Measurements from ENCODE around the gene RABL6.
A peak's percentile ranks its signal among the peaks of the same experiment; 100 is the strongest.
"Not testable (repeated sequence)": the region's sequence is repeated elsewhere in the genome, so short reads cannot be mapped to it uniquely, and the experiment has no call there.

Gene RABL6

DNA sequence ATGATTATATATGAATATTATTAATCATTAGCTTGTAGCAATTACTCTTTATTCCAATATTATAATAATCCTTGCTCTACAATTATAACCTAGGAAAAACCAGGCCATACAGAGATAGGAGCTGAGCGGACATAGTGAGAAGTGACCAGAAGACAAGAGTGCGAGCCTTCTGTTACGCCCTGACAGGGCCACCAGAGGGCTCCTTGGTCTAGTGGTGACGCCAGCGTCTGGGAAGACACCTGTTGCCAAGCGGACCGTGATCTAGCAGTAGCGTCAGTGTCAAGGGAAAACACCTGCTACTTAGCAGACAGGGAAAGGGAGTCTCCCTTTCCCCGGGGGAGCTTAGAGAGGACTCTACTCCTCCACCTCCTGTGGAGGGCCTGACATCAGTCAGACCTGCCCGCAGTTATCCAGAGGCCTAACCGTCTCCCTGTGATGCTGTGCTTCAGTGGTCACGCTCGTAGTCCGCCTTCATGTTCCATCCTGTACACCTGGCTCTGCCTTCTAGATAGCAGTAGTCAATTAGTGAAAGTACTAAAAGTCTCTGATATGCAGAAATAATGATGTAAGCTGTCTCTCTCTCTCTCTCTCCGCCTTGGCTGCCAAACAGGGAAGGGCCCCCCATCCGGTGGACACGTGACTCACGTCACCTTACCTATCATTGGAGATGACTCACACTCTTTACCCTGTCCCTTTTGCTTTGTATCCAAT lies 41.2 kb upstream of the RABL6 start:
- H2AFZ ChIP-seq (ENCODE audit: low read depth); H3K79me2 ChIP-seq (ENCODE audit: insufficient read depth, low read depth); H3K27ac ChIP-seq; H3K4me3 ChIP-seq (IDR thresholded peaks at IDR 0.05; ENCODE audit: insufficient read depth, low read depth, low read length); H3K9ac ChIP-seq; H3K36me3 ChIP-seq (ENCODE audit: insufficient read depth); H4K20me1 ChIP-seq (ENCODE audit: insufficient read depth): not testable (repeated sequence)
- Histone ChIP-seq H3K4me2 (peak overlapping the region; percentile 73), H3K27me3 (ENCODE audit: insufficient read depth, low read depth) (peaks cover 26% of the 10 kb centered on the region), H3K4me1 (ENCODE audit: low read depth, poor library complexity, severe bottlenecking) (peaks cover 49% of the 10 kb centered on the region)
- TF ChIP-seq, protein P1, sequence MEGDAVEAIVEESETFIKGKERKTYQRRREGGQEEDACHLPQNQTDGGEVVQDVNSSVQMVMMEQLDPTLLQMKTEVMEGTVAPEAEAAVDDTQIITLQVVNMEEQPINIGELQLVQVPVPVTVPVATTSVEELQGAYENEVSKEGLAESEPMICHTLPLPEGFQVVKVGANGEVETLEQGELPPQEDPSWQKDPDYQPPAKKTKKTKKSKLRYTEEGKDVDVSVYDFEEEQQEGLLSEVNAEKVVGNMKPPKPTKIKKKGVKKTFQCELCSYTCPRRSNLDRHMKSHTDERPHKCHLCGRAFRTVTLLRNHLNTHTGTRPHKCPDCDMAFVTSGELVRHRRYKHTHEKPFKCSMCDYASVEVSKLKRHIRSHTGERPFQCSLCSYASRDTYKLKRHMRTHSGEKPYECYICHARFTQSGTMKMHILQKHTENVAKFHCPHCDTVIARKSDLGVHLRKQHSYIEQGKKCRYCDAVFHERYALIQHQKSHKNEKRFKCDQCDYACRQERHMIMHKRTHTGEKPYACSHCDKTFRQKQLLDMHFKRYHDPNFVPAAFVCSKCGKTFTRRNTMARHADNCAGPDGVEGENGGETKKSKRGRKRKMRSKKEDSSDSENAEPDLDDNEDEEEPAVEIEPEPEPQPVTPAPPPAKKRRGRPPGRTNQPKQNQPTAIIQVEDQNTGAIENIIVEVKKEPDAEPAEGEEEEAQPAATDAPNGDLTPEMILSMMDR (conservative IDR thresholded peaks at IDR 0.05; ENCODE audit: low read depth, low read length), result peak; percentile 47; the same call in 1 of the 2 replicates

DNA sequence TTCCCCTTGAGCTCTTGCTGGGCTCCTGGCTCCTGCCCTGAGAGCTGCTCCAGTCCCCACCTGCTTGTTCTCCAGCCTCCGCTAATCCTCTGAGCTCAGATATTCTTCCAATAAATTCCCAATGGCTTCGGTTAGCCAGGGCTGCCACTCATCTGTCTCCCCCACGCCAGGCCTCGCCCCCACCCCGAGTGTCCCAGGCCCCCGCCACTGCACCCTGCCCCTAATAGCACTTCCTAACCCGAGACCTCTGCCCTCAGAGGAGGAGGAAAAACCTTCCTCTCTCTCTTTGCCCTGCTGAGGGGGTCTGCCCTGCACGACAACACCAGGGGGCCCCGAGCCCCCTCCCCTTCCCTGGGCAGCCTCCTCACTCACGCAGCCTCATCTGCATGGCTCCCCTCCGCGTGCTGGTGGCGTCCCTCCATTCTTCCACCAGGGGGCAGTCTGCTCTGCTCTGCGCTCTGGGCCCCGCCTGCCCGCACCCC lies 38.0 kb upstream of the RABL6 start:
- Histone ChIP-seq H3K79me2 (ENCODE audit: insufficient read depth, low read depth) (no peaks in the 10 kb centered on the region), H3K36me3 (ENCODE audit: insufficient read depth) (no peaks in the 10 kb centered on the region), H4K20me1 (ENCODE audit: insufficient read depth) (no peaks in the 10 kb centered on the region), H3K9ac (no peak overlapping the region), H2AFZ (ENCODE audit: low read depth) (no peak overlapping the region), H3K4me2 (no peak overlapping the region), H3K27me3 (ENCODE audit: insufficient read depth, low read depth) (peaks cover 35% of the 10 kb centered on the region), H3K4me3 (IDR thresholded peaks at IDR 0.05; ENCODE audit: insufficient read depth, low read depth, low read length) (no peak overlapping the region), H3K4me1 (ENCODE audit: low read depth, poor library complexity, severe bottlenecking) (peaks cover 40% of the 10 kb centered on the region), H3K27ac (no peak overlapping the region)
- TF ChIP-seq, protein P1 (conservative IDR thresholded peaks at IDR 0.05; ENCODE audit: low read depth, low read length), result peak; percentile 53

- no peak overlapping the region for H2AFZ ChIP-seq (ENCODE audit: low read depth)
- H3K9ac ChIP-seq, result no peak overlapping the region
- no peak overlapping the region for H3K27ac ChIP-seq
- no peak overlapping the region for H3K4me2 ChIP-seq
- peaks cover 23% of the 10 kb centered on the region for H3K4me1 ChIP-seq (ENCODE audit: low read depth, poor library complexity, severe bottlenecking)
- H3K27me3 ChIP-seq (ENCODE audit: insufficient read depth, low read depth), result peaks cover 44% of the 10 kb centered on the region
- no peaks in the 10 kb centered on the region for H3K36me3 ChIP-seq (ENCODE audit: insufficient read depth)
- TF ChIP-seq, protein P1 (conservative IDR thresholded peaks at IDR 0.05; ENCODE audit: low read depth, low read length), result no peak
- H3K79me2 ChIP-seq (ENCODE audit: insufficient read depth, low read depth), result no peaks in the 10 kb centered on the region
- H3K4me3 ChIP-seq (IDR thresholded peaks at IDR 0.05; ENCODE audit: insufficient read depth, low read depth, low read length), result no peak overlapping the region
- H4K20me1 ChIP-seq (ENCODE audit: insufficient read depth), result no peaks in the 10 kb centered on the region
Measured at GRCh38 chr9:136771907-136772415, 35.8 kb upstream of the RABL6 start.

DNA sequence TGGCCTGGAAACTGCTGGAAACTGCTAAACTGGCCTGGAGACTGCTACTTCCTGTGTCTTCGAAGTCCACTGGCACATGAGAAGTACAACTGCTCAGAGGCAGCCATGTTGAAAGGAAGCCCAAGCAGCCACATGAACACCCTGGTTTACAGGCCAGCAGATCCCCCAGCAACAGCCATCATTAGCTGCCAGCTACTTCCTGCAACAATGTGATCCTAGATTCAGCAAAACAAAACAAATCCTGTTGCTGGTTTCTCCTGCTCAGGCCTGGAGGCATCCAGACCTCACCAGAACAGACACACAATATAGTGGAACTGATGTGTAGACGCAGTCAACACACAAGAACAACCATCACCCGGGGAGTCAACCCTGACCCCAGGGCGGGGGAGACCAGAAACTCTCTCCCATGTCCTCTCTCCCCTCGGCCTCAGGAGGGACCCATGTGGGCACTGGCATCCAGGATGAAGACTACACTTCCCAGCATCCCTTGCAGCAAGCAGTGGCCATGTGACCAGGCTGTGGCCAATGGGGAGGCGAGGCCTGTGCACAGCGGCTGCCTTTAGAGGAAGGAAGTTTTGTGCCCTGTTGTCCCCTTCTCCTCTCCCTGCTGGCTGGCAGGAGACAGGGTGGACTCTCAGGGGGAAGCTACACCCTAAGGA lies 34.2 kb upstream of the RABL6 start:
- TF ChIP-seq, protein P1 (conservative IDR thresholded peaks at IDR 0.05; ENCODE audit: low read depth, low read length), result no peak
- no peaks in the 10 kb centered on the region for H3K79me2 ChIP-seq (ENCODE audit: insufficient read depth, low read depth)
- no peak overlapping the region for H3K9ac ChIP-seq
- H3K27ac ChIP-seq, result no peak overlapping the region
- H2AFZ ChIP-seq (ENCODE audit: low read depth), result no peak overlapping the region
- peaks cover 48% of the 10 kb centered on the region for H3K27me3 ChIP-seq (ENCODE audit: insufficient read depth, low read depth)
- H3K4me2 ChIP-seq, result no peak overlapping the region
- no peaks in the 10 kb centered on the region for H3K36me3 ChIP-seq (ENCODE audit: insufficient read depth)
- H3K4me3 ChIP-seq (IDR thresholded peaks at IDR 0.05; ENCODE audit: insufficient read depth, low read depth, low read length), result no peak overlapping the region
- peaks cover 11% of the 10 kb centered on the region for H3K4me1 ChIP-seq (ENCODE audit: low read depth, poor library complexity, severe bottlenecking)
- no peaks in the 10 kb centered on the region for H4K20me1 ChIP-seq (ENCODE audit: insufficient read depth)
